ENCODE results near the gene SLX4IP. TPM values are rescaled to one million over a fixed set of nuclear protein-coding genes. Genes with fewer than 3 reads are reported as not detected.

Gene SLX4IP
- total and polyA plus RNA-seq, 2 of the 13 experiments (the other 11 are each of a cell fraction or from before 2014, with no cell fraction given), result 3.6 to 7.3 TPM

GRCh38 chr20:10673176-10673841 lies 238.2 kb downstream of the SLX4IP start (continued):
- TF ChIP-seq, protein P1, sequence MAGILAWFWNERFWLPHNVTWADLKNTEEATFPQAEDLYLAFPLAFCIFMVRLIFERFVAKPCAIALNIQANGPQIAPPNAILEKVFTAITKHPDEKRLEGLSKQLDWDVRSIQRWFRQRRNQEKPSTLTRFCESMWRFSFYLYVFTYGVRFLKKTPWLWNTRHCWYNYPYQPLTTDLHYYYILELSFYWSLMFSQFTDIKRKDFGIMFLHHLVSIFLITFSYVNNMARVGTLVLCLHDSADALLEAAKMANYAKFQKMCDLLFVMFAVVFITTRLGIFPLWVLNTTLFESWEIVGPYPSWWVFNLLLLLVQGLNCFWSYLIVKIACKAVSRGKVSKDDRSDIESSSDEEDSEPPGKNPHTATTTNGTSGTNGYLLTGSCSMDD (CRISPR knock-in tag; IDR thresholded peaks at IDR 0.05), result no peak
- no peak for TF ChIP-seq KDM1A (CRISPR knock-in tag; IDR thresholded peaks at IDR 0.05)
- TF ChIP-seq, protein P2, sequence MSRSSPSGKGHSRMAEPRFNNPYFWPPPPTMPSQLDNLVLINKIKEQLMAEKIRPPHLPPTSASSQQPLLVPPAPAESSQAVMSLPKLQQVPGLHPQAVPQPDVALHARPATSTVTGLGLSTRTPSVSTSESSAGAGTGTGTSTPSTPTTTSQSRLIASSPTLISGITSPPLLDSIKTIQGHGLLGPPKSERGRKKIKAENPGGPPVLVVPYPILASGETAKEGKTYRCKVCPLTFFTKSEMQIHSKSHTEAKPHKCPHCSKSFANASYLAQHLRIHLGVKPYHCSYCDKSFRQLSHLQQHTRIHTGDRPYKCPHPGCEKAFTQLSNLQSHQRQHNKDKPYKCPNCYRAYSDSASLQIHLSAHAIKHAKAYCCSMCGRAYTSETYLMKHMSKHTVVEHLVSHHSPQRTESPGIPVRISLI (CRISPR knock-in tag; IDR thresholded peaks at IDR 0.05; ENCODE audit: borderline replicate concordance), result no peak; the same call in 1 of the 2 replicates
- TF ChIP-seq ZNF318 (CRISPR knock-in tag; IDR thresholded peaks at IDR 0.05), result no peak
- no peak for TF ChIP-seq ZBTB26 (CRISPR knock-in tag; IDR thresholded peaks at IDR 0.05; ENCODE audit: borderline replicate concordance)
- TF ChIP-seq IRF9 (CRISPR knock-in tag; IDR thresholded peaks at IDR 0.05; ENCODE audit: borderline replicate concordance), result peak; percentile 49; the same call in 1 of the 2 replicates
- no peak for TF ChIP-seq JUN (CRISPR knock-in tag; IDR thresholded peaks at IDR 0.05)
- no peak; the same call in 1 of the 2 replicates for TF ChIP-seq HDAC6 (IDR thresholded peaks at IDR 0.05; ENCODE audit: low read depth, low read length)
